ENCODE measurements around the gene URM1.
"Not testable (repeated sequence)": the region's sequence is repeated elsewhere in the genome, so short reads cannot be mapped to it uniquely, and the experiment has no call there.

The URM1 gene

GRCh38 chr9:128370752-128371629 lies at the start of gene URM1:
URM1 (plus strand) TSS chr9:128371374; CDS start chr9:128371381, 7 bp downstream.
- DNase-seq (ENCODE audit: low spot score), result peak; percentile 97

- DNase-seq (ENCODE audit: low spot score), result no peak
Measured at GRCh38 chr9:128321879-128322403, 49.2 kb upstream of the URM1 start.

DNA sequence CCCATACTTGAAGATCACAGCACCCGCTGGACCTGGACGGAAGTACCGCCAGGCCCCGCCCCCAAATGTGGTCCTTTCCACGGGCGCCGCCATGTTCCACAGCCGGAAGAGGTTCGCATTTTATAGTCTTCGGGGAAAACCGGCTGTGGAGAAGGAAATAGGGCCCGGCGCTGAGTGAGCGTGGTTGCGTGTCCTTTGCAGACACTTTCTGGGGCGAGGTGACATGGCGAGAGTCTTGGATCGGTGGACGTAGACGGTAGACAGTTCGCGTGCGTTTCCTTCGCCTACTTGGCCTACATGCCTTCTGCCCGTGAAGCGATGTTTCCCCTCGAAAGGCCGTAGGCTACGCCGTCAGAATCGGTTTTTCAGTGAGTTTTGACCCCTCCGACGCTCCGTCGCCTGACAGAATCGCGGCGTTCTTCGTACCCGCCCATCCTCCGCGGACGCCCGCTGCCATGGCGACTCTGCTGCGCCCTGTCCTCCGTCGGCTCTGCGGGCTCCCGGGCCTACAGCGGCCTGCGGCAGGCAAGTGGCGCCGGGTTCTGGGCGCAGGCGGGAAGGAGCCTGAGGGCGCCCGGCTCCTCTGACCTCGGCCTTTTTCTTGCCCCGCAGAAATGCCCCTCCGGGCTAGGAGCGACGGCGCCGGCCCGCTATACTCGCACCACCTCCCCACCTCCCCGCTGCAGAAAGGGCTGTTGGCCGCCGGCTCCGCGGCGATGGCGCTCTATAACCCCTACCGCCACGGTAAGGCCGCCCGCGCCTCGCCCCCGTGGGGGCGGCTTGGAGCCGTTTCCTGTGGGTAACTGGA lies 48.6 kb upstream of the URM1 start, which contains the start of the genes COQ4 and TRUB2:
Gene COQ4, plus strand, starts transcription at position 436 of the 808 bp plus-strand sequence. Its CDS starts 20 bp downstream, at position 456.
Gene TRUB2, minus strand, starts transcription at position 44 of the 808 bp plus-strand sequence. Its CDS starts 39 bp downstream, at position 5.
- DNase-seq (ENCODE audit: low spot score), result peak; percentile 94

- DNase-seq (ENCODE audit: low spot score), result no peak
Measured at GRCh38 chr9:128323212-128323730, 47.9 kb upstream of the URM1 start.

- DNase-seq (ENCODE audit: low spot score), result no peak
Measured at GRCh38 chr9:128323791-128324190, 47.4 kb upstream of the URM1 start.

GRCh38 chr9:128324401-128324800 lies 46.8 kb upstream of the URM1 start:
- DNase-seq (ENCODE audit: low spot score), result no peak

- no peak for DNase-seq (ENCODE audit: low spot score)
Measured at GRCh38 chr9:128325629-128326028, 45.5 kb upstream of the URM1 start.

- no peak for DNase-seq (ENCODE audit: low spot score)
Measured at GRCh38 chr9:128333451-128333869, 37.7 kb upstream of the URM1 start.

DNA sequence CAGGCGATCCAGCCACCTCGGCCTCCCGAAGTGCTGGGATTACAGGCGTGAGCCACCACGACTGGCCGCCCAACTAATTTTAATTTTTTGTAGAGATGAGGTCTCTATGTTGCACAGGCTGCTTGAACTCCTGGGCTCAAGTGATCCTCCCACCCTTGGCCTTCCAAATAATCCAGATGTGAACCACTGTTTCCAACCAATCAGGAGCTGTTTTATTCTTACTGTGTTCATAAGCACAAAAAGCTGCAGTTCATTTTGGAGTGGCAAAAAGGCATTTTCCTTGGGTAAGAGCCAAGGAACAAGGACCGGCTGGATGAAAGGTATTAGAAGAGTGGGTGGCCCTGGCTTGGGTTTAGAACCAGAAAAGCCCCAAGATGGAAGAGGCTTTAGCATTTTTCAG lies 36.0 kb upstream of the URM1 start:
- no peak for DNase-seq (ENCODE audit: low spot score)

DNA sequence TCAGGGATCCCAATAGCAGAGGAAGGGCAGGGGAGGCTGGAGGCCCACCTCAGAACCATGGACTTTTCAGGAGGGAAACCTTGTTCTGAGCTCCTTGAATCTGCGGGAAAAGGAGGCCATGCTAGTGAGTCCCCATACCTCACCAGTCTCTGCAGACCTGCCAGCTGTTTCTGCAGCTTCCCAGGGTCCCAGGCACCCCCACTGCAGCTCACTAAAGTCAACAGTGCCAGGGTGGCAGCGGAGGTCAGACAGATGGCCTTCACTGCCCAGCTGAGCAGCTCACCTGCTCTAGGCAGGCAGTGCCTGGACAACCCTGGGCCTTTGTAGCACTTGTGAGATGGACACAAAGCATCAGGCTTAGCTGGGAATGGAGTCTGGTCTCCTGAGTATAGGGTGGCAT lies 35.3 kb upstream of the URM1 start:
- no peak for DNase-seq (ENCODE audit: low spot score)

DNA sequence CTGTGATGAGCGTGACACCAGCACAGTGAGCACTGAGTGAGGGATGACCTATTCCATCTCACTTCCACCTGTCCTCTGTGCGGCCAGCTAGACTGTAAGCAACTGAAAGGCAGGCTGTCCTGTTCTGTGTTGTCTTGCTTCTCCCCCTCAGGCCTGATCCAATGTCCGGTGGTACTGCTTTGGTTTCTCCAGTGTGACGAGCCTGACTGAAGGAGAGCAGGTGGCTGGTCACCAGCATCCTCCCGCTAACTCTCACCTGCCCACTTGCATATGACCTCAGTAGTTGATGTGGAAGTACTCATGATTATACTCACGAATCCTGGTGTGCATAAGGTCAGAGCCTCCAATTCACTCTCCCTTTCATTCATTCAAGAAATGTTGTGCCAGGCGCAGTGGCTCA lies 33.2 kb upstream of the URM1 start:
- no peak for DNase-seq (ENCODE audit: low spot score)

GRCh38 chr9:128338852-128339614 lies 32.1 kb upstream of the URM1 start:
- DNase-seq (ENCODE audit: low spot score), result not testable (repeated sequence)

GRCh38 chr9:128339761-128340690 lies 31.1 kb upstream of the URM1 start, which contains the start of gene SLC27A4:
SLC27A4 (plus strand) TSS chr9:128340527; CDS start chr9:128343133, 2,606 bp downstream.
- DNase-seq (ENCODE audit: low spot score), result peak; percentile 96

GRCh38 chr9:128340691-128341434 lies 30.3 kb upstream of the URM1 start:
- no peak for DNase-seq (ENCODE audit: low spot score)

GRCh38 chr9:128341435-128341849 lies 29.7 kb upstream of the URM1 start:
- DNase-seq (ENCODE audit: low spot score), result peak; percentile 85

DNA sequence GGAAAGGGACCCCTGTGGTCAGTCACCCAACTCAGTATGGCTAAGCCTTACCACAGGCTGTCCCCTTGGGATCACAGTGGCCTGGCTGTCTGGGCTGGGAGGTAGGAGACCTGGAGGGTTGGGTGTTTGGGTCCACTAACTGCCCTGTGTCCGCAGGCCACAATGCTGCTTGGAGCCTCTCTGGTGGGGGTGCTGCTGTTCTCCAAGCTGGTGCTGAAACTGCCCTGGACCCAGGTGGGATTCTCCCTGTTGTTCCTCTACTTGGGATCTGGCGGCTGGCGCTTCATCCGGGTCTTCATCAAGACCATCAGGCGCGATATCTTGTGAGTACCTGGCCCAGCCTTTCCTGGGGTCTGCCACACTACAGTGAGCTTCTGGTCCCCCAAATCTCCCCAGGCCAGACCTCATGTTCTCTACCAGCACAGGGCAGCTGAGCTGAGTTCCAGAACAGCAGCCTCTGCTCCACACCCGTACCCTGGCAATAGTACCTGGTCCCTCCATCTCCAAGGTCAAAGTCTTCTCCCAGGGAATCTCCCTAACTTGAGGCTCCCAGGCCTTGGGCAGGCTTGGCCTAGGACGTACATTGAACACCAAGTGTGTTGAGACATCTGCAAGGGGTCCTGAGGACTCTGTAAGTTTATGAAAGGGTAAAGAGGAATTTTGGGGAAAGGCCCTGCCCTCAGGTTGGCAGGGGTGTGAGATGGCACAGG lies 28.0 kb upstream of the URM1 start:
- no peak for DNase-seq (ENCODE audit: low spot score)

- DNase-seq (ENCODE audit: low spot score), result no peak
Measured at GRCh38 chr9:128343855-128344254, 27.3 kb upstream of the URM1 start.

GRCh38 chr9:128344931-128345605 lies 26.1 kb upstream of the URM1 start:
- DNase-seq (ENCODE audit: low spot score), result no peak
